Coronary artery (tissue), 2 donors: ENCODE results near the gene ATRNL1.

Source experiments
- DNase-seq: peaks from one replicate; pipeline ENCODE4 v3.0.0-alpha.2; 2017; ENCODE audit warnings: low spot score
- H3K27ac ChIP-seq, 2 donors: fragments of 200-600 bp; sonication (generic); one replicate each; pipeline ENCODE4 v1.5.1; 2016 to 2019
- H3K4me3 ChIP-seq: fragments of 200-600 bp; sonication (generic); 2 replicates; pipeline ENCODE4 v1.5.1; 2016; ENCODE audit warnings: mild to moderate bottlenecking, moderate library complexity
- CTCF ChIP-seq: fragments of 200-600 bp; sonication (generic); IDR thresholded peaks from one replicate; pipeline ENCODE4 v1.5.1; 2019; ENCODE audit warnings: antibody characterized with exemption

The ATRNL1 gene

DNA sequence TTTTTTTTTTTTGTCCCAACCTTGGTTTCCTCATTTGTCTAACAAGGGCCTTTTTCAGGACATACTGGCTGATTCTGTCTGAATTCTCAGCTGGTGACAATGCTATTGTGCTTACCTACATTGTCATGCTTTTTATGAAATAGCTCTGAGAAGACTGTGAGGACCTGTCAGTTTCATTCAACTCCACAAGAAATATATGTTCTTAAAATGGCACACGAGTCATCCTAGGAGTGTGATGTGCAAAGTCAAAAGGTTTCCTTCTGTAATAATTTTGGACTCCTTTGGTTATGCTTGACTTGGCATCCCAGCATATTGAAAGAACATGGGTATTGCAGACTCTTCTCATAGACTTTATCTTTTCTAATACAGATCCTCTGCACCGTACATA, 863.8 kb downstream of the ATRNL1 start:
- no peak for DNase-seq
- Histone ChIP-seq H3K27ac (no peak overlapping the region), H3K4me3 (no peak overlapping the region)
- TF ChIP-seq CTCF, result no peak

DNA sequence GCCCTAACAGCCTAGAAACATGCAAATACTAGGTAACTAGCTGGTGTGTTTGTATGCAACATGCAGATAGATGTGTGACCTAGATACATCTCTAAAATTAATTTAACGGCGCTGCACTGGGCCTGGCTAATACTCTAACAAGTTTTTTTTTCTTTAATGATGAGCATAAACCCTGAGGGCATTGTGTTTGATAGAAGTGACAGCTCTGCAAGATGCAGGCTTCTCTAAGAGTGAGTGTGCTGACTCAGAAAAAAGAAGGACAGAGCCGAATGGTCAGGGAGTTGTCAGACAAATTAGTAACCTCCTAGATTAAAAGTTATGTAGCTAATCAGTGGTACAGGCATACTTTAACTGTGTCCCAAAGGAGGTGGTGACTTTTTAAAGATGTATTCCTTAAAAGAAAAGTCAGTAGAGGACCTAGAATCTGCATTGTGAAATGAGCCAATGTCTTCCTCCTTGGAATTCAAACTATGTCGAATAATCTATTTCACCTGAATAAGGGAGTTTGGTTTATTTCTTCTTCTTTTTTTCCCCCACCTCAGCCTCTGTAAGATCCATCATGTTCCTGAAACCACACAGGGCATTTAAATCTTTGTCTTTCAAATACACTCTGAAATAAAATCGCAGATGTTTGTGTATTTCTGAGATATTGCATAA, 864.7 kb downstream of the ATRNL1 start:
- H3K27ac ChIP-seq, result no peak overlapping the region
- TF ChIP-seq CTCF, result no peak
- DNase-seq, result no peak
- H3K4me3 ChIP-seq, result no peak overlapping the region

- H3K27ac ChIP-seq, result no peak overlapping the region
- no peak for DNase-seq
- no peak for TF ChIP-seq CTCF
- H3K4me3 ChIP-seq, result no peak overlapping the region
Observed at GRCh38 chr10:115963848-115964247, 870.7 kb downstream of the ATRNL1 start.

DNA sequence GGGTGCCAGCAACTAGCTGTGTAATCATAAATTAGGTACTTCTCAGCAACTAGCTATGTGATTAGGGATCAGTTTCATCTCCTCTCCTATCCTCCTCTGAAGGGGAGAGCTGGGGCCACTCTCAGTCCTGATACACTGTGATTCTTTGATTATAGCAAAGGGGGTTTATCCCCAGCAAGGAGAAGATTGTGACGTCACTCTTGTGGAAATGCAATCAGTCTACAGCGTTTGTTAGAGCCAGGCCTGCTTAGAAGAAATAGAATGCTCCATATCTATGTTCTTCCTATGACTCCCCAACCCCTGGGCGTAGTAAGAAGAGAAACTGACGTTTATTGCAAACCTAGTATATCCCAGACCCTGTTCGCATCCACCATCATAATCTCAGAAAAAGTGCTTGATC, 871.7 kb downstream of the ATRNL1 start:
- Histone ChIP-seq H3K27ac (no peak overlapping the region), H3K4me3 (no peak overlapping the region)
- no peak for TF ChIP-seq CTCF

DNA sequence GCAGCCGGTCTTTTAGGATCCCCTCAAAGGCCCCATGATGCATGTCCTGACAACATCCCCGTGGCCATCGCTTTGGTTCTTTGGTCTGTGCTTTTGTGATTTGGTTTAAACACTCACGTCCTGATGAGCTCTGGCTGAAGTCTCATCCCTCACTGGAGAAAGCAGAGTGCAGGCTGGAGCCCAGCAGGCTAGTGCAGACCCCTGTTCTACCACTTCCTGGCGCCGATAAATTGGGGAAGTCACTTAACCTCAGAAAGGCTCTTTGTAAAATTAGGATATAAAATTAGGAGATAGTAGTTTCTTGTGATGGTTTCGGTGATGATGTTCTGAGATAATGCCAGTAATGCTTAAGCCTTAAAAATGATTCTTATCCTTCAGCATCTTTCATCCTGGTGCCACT, 872.2 kb downstream of the ATRNL1 start:
- no peak for TF ChIP-seq CTCF
- DNase-seq, result no peak

More for the DNA sequence above, 871.7 kb downstream of the ATRNL1 start:
- DNase-seq, result no peak

GRCh38 chr10:115968236-115968635, 875.1 kb downstream of the ATRNL1 start:
- no peak for DNase-seq
- TF ChIP-seq CTCF, result no peak
- Histone ChIP-seq H3K27ac (no peak overlapping the region), H3K4me3 (no peak overlapping the region)

More for the DNA sequence above, 872.2 kb downstream of the ATRNL1 start:
- no peak overlapping the region for H3K4me3 ChIP-seq
- H3K27ac ChIP-seq, result no peak overlapping the region

DNA sequence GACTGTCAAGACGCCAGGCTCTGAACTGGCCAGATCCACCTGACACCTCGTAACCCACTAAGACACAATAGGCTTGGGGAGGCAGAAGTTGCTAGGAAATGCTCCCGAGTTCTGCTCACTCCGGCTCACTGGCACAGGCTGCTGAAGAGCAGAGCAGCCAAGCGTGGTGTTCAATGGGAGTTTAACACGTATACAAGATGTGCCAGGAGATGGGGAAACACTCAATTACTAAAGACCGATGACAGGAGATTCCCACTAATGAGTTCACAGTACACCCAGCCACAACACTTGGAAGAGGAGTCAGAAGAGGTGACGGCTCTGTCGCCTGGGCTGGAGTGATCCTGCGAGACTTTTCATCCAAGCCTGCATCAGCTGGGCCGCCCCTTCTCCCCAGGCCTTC, 876.4 kb downstream of the ATRNL1 start:
- TF ChIP-seq CTCF, result no peak
- Histone ChIP-seq H3K4me3 (no peak overlapping the region), H3K27ac (no peak overlapping the region)
- no peak for DNase-seq
